RWPE2 (cell line): ENCODE measurements around the gene OSBPL3.

Experiments
- ATAC-seq: fragments of 200-7000 bp; cut with Tn5 transposase; 3 replicates; pipeline ENCODE4 v1.9.1; 2021; ENCODE audit warnings: low read depth
- DNase-seq: peaks from one replicate; pipeline ENCODE4 v3.0.0-alpha.2; 2020; ENCODE audit warnings: low spot score
- H3K27ac ChIP-seq: fragments of 450-650 bp; 2 replicates; pipeline ENCODE4 v1.5.1; 2017; ENCODE audit warnings: mild to moderate bottlenecking; ENCODE audit not compliant: poor library complexity, severe bottlenecking
- H3K27me3 ChIP-seq: fragments of 250-450 bp; sonication (Bioruptor Pico); 2 replicates; pipeline ENCODE4 v1.5.1; 2021; ENCODE audit warnings: mild to moderate bottlenecking, moderate library complexity; ENCODE audit not compliant: insufficient read depth, poor library complexity, severe bottlenecking
- H3K36me3 ChIP-seq: fragments of 250-450 bp; sonication (Bioruptor Pico); 2 replicates; pipeline ENCODE4 v1.5.1; 2020; ENCODE audit warnings: low read depth, mild to moderate bottlenecking, moderate library complexity
- H3K4me1 ChIP-seq: fragments of 250-450 bp; sonication (Bioruptor Pico); 2 replicates; pipeline ENCODE4 v1.5.1; 2021; ENCODE audit warnings: mild to moderate bottlenecking, moderate library complexity; ENCODE audit not compliant: insufficient read depth, poor library complexity, severe bottlenecking
- H3K4me3 ChIP-seq: fragments of 250-450 bp; sonication (Bioruptor Pico); 2 replicates; pipeline ENCODE4 v1.5.1; 2021; ENCODE audit warnings: mild to moderate bottlenecking, moderate library complexity; ENCODE audit not compliant: severe bottlenecking
- H3K9me3 ChIP-seq: fragments of 250-450 bp; sonication (Bioruptor Pico); 2 replicates; pipeline ENCODE4 v1.5.1; 2021; ENCODE audit warnings: mild to moderate bottlenecking, moderate library complexity; ENCODE audit not compliant: severe bottlenecking
- CTCF ChIP-seq: fragments of 450-650 bp; IDR thresholded peaks from one replicate; pipeline ENCODE4 v1.5.1; 2017; ENCODE audit warnings: mild to moderate bottlenecking, moderate library complexity; ENCODE audit not compliant: poor library complexity, severe bottlenecking

OSBPL3 gene

GRCh38 chr7:24800667-24801066 lies 179.3 kb downstream of the OSBPL3 start:
- no peaks in the 10 kb centered on the region for H3K9me3 ChIP-seq
- H3K36me3 ChIP-seq = peaks cover 49% of the 10 kb centered on the region
- no peak for DNase-seq
- no peak overlapping the region for H3K4me3 ChIP-seq
- H3K27me3 ChIP-seq = no peaks in the 10 kb centered on the region
- H3K4me1 ChIP-seq = no peaks in the 10 kb centered on the region
- no peak for ATAC-seq
- no peak overlapping the region for H3K27ac ChIP-seq
- TF ChIP-seq CTCF = no peak

GRCh38 chr7:24800073-24800472 lies 179.9 kb downstream of the OSBPL3 start:
- no peak for TF ChIP-seq CTCF
- Histone ChIP-seq H3K4me1 (no peaks in the 10 kb centered on the region), H3K9me3 (no peaks in the 10 kb centered on the region)

GRCh38 chr7:24799506-24799905 lies 180.5 kb downstream of the OSBPL3 start:
- no peak for DNase-seq
- Histone ChIP-seq H3K4me3 (no peak overlapping the region), H3K27ac (no peak overlapping the region), H3K27me3 (no peaks in the 10 kb centered on the region), H3K4me1 (no peaks in the 10 kb centered on the region), H3K36me3 (peaks cover 39% of the 10 kb centered on the region), H3K9me3 (no peaks in the 10 kb centered on the region)
- TF ChIP-seq CTCF = no peak
- no peak for ATAC-seq

More at GRCh38 chr7:24800073-24800472, 179.9 kb downstream of the OSBPL3 start:
- H3K4me3 ChIP-seq = no peak overlapping the region
- ATAC-seq = no peak
- H3K27ac ChIP-seq = no peak overlapping the region
- no peak for DNase-seq
- peaks cover 44% of the 10 kb centered on the region for H3K36me3 ChIP-seq
- no peaks in the 10 kb centered on the region for H3K27me3 ChIP-seq

- no peak overlapping the region for H3K27ac ChIP-seq
- H3K4me3 ChIP-seq = no peak overlapping the region
- H3K36me3 ChIP-seq = peaks cover 29% of the 10 kb centered on the region
Observed at GRCh38 chr7:24798261-24798660, 181.7 kb downstream of the OSBPL3 start.

More at GRCh38 chr7:24798261-24798660, 181.7 kb downstream of the OSBPL3 start:
- DNase-seq (no peak), ATAC-seq (no peak)
- no peaks in the 10 kb centered on the region for H3K27me3 ChIP-seq
- no peaks in the 10 kb centered on the region for H3K9me3 ChIP-seq
- TF ChIP-seq CTCF = no peak
- H3K4me1 ChIP-seq = no peaks in the 10 kb centered on the region
